ENCODE results near the gene RNF148.

- TF ChIP-seq CTCF (IDR thresholded peaks at IDR 0.05; ENCODE audit: control extremely low read depth in 1 of 3, insufficient read depth in 1 of 3, low read depth in 1 of 3, low read length in 3 of 3): no peak
- no peak for TF ChIP-seq FOSL1 (IDR thresholded peaks at IDR 0.05; ENCODE audit: insufficient read depth, low read depth, low read length)
- no peak for TF ChIP-seq ZNF274 (IDR thresholded peaks at IDR 0.05; ENCODE audit: borderline replicate concordance, extremely low read depth, low read length)
- no peak for TF ChIP-seq RNF2 (IDR thresholded peaks at IDR 0.05; ENCODE audit: borderline replicate concordance, low read depth, low read length, missing control alignments, poor library complexity, severe bottlenecking)
- TF ChIP-seq, protein P1, sequence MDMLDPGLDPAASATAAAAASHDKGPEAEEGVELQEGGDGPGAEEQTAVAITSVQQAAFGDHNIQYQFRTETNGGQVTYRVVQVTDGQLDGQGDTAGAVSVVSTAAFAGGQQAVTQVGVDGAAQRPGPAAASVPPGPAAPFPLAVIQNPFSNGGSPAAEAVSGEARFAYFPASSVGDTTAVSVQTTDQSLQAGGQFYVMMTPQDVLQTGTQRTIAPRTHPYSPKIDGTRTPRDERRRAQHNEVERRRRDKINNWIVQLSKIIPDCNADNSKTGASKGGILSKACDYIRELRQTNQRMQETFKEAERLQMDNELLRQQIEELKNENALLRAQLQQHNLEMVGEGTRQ (IDR thresholded peaks at IDR 0.05; ENCODE audit: low read length): no peak
- no peak for TF ChIP-seq RFX5 (IDR thresholded peaks at IDR 0.05; ENCODE audit: borderline replicate concordance, low read depth, low read length)
- TF ChIP-seq, protein P2, sequence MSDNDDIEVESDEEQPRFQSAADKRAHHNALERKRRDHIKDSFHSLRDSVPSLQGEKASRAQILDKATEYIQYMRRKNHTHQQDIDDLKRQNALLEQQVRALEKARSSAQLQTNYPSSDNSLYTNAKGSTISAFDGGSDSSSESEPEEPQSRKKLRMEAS (IDR thresholded peaks at IDR 0.05): no peak
- TF ChIP-seq SUZ12 (IDR thresholded peaks at IDR 0.05; ENCODE audit: low read length): no peak
- TF ChIP-seq RAD21 (IDR thresholded peaks at IDR 0.05 in 1 of 2, conservative IDR thresholded peaks at IDR 0.05 in 1 of 2; ENCODE audit: low read depth in 2 of 2, low read length in 2 of 2): no peak
- no peak for TF ChIP-seq SRF (IDR thresholded peaks at IDR 0.05; ENCODE audit: low read depth, low read length)
- no peak for TF ChIP-seq SP1 (IDR thresholded peaks at IDR 0.05; ENCODE audit: low read depth, low read length)
- no peak for TF ChIP-seq NRF1 (IDR thresholded peaks at IDR 0.05; ENCODE audit: low read depth, low read length)
- TF ChIP-seq CHD2 (IDR thresholded peaks at IDR 0.05; ENCODE audit: low read length): no peak
These were observed 12.5 kb upstream of the RNF148 start for GRCh38 chr7:122715183-122715582.

Measured in H1 (cell line).